HFFc6 (cell line): Measurements from ENCODE around the gene BIRC2. TPM values are rescaled to one million over a fixed set of nuclear protein-coding genes. Genes with fewer than 3 reads are reported as not detected.

Source experiments
- DNase-seq: peaks from one replicate; pipeline ENCODE4 v3.0.0-alpha.2; 2018
- H3K27ac Mint-ChIP-seq: 2 replicates; pipeline ENCODE4 v1.8.0; 2020; ENCODE audit warnings: mild to moderate bottlenecking, mixed read lengths
- H3K27me3 Mint-ChIP-seq: 2 replicates; pipeline ENCODE4 v1.8.0; 2021; ENCODE audit warnings: mild to moderate bottlenecking, moderate library complexity, mixed read lengths; ENCODE audit not compliant: insufficient read depth
- H3K36me3 Mint-ChIP-seq: 2 replicates; pipeline ENCODE4 v1.8.0; 2021; ENCODE audit warnings: low read depth, mixed read lengths
- H3K4me1 Mint-ChIP-seq: 2 replicates; pipeline ENCODE4 v1.8.0; 2020; ENCODE audit warnings: low read depth, mixed read lengths
- H3K4me3 Mint-ChIP-seq: 2 replicates; pipeline ENCODE4 v1.8.0; 2020; ENCODE audit warnings: mild to moderate bottlenecking, moderate library complexity, mixed read lengths
- H3K9me3 Mint-ChIP-seq: 2 replicates; pipeline ENCODE4 v1.8.0; 2020; ENCODE audit warnings: mild to moderate bottlenecking, mixed read lengths
- CTCF ChIP-seq: fragments of 200-600 bp; sonication (generic); IDR thresholded peaks from 2 replicates; pipeline ENCODE4 v1.5.0; 2021; ENCODE audit warnings: antibody characterized with exemption, mild to moderate bottlenecking
- total RNA-seq, 6 experiments: library from RNA; stranded (reverse); fragmentation: NEBNext Ultra II Directional; extraction: Animal tissue kit (Norgen Biotek cat#: 25700); gene quantifications; 2 replicates in 1 of 6; 3 replicates in 5 of 6; pipeline ENCODE4 v1.2.3, GENCODE V29; 2021

The BIRC2 gene
- total RNA-seq, 6 experiments from 2014 or later, result 49.5 to 64.6 (median 58.3) TPM

GRCh38 chr11:102398297-102398696, 51.3 kb downstream of the BIRC2 start:
- H3K4me3 Mint-ChIP-seq, result no peak overlapping the region
- H3K36me3 Mint-ChIP-seq, result peaks cover 24% of the 10 kb centered on the region
- DNase-seq, result no peak
- no peak for TF ChIP-seq CTCF
- peaks cover 18% of the 10 kb centered on the region for H3K4me1 Mint-ChIP-seq
- no peak overlapping the region; the same call in 1 of the 2 replicates for H3K27ac Mint-ChIP-seq
- H3K27me3 Mint-ChIP-seq, result peaks cover 2% of the 10 kb centered on the region; the same call in 1 of the 2 replicates
- H3K9me3 Mint-ChIP-seq, result no peaks in the 10 kb centered on the region

- DNase-seq, result no peak
- no peak overlapping the region for H3K4me3 Mint-ChIP-seq
- H3K9me3 Mint-ChIP-seq, result no peaks in the 10 kb centered on the region
- no peak for TF ChIP-seq CTCF
- no peaks in the 10 kb centered on the region for H3K27me3 Mint-ChIP-seq
- peaks cover 25% of the 10 kb centered on the region for H3K36me3 Mint-ChIP-seq
- peaks cover 18% of the 10 kb centered on the region for H3K4me1 Mint-ChIP-seq
- no peak overlapping the region for H3K27ac Mint-ChIP-seq
Measured at GRCh38 chr11:102399189-102399588, 52.2 kb downstream of the BIRC2 start.

- Mint-ChIP-seq H3K36me3 (peaks cover 26% of the 10 kb centered on the region), H3K27ac (no peak overlapping the region), H3K4me3 (no peak overlapping the region), H3K27me3 (0 out of 2 replicates have a peak, but pooled peaks cover 2% of the 10 kb centered on the region), H3K4me1 (peaks cover 18% of the 10 kb centered on the region), H3K9me3 (no peaks in the 10 kb centered on the region)
- TF ChIP-seq CTCF, result no peak
- no peak for DNase-seq
Measured at GRCh38 chr11:102400603-102401002, 53.6 kb downstream of the BIRC2 start.

- DNase-seq, result no peak
- no peak overlapping the region for H3K4me3 Mint-ChIP-seq
- TF ChIP-seq CTCF, result no peak
- peaks cover 10% of the 10 kb centered on the region for H3K27me3 Mint-ChIP-seq
- H3K36me3 Mint-ChIP-seq, result peaks cover 28% of the 10 kb centered on the region
- peaks cover 7% of the 10 kb centered on the region for H3K4me1 Mint-ChIP-seq
- peak overlapping the region; percentile 11; the same call in 1 of the 2 replicates for H3K27ac Mint-ChIP-seq
- H3K9me3 Mint-ChIP-seq, result no peaks in the 10 kb centered on the region
Measured at GRCh38 chr11:102401905-102402304, 54.9 kb downstream of the BIRC2 start.

- no peak for DNase-seq
- Mint-ChIP-seq H3K4me1 (peaks cover 4% of the 10 kb centered on the region), H3K27ac (no peak overlapping the region), H3K4me3 (no peak overlapping the region), H3K36me3 (peaks cover 25% of the 10 kb centered on the region), H3K27me3 (peaks cover 11% of the 10 kb centered on the region), H3K9me3 (no peaks in the 10 kb centered on the region)
- no peak for TF ChIP-seq CTCF
Measured at GRCh38 chr11:102402548-102402947, 55.5 kb downstream of the BIRC2 start.

- DNase-seq, result no peak
- Mint-ChIP-seq H3K4me1 (peaks cover 11% of the 10 kb centered on the region), H3K9me3 (no peaks in the 10 kb centered on the region), H3K4me3 (no peak overlapping the region), H3K27me3 (peaks cover 11% of the 10 kb centered on the region), H3K36me3 (peaks cover 25% of the 10 kb centered on the region), H3K27ac (no peak overlapping the region)
- TF ChIP-seq CTCF, result no peak
Measured at GRCh38 chr11:102405501-102405900, 58.5 kb downstream of the BIRC2 start.
